DMS53 (cell line): Measurements from ENCODE around the gene MTOR.
"Not testable (repeated sequence)": the region's sequence is repeated elsewhere in the genome, so short reads cannot be mapped to it uniquely, and the experiment has no call there.

ENCODE experiments used
- DNase-seq: peaks from one replicate; lab custom pipeline; 2025; lab: John Stamatoyannopoulos, UW

The MTOR gene

GRCh38 chr1:11180342-11180744 is 82.0 kb downstream of the MTOR start:
- no peak for DNase-seq

DNA sequence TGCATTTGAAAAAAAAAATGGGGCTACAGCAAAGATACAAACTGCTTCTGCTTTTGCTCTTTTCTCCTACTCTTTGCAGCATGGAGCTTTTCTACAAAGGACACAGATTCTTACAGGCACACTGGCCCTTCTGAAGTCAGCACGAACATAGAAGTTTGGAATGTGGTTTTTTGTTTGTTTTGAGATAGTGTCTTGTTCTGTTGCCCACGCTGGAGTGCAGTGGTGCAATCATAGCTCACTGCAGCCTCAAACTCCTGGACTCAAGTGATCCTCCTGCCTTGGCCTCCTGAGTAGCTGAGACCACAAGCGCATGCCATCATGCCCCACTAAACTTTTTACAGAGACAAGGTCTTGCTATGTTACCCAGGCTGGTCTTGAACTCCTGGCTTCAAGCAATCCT is 82.6 kb downstream of the MTOR start:
- not testable (repeated sequence) for DNase-seq

- DNase-seq: no peak
These were observed 83.2 kb downstream of the MTOR start for GRCh38 chr1:11179125-11179524.

DNA sequence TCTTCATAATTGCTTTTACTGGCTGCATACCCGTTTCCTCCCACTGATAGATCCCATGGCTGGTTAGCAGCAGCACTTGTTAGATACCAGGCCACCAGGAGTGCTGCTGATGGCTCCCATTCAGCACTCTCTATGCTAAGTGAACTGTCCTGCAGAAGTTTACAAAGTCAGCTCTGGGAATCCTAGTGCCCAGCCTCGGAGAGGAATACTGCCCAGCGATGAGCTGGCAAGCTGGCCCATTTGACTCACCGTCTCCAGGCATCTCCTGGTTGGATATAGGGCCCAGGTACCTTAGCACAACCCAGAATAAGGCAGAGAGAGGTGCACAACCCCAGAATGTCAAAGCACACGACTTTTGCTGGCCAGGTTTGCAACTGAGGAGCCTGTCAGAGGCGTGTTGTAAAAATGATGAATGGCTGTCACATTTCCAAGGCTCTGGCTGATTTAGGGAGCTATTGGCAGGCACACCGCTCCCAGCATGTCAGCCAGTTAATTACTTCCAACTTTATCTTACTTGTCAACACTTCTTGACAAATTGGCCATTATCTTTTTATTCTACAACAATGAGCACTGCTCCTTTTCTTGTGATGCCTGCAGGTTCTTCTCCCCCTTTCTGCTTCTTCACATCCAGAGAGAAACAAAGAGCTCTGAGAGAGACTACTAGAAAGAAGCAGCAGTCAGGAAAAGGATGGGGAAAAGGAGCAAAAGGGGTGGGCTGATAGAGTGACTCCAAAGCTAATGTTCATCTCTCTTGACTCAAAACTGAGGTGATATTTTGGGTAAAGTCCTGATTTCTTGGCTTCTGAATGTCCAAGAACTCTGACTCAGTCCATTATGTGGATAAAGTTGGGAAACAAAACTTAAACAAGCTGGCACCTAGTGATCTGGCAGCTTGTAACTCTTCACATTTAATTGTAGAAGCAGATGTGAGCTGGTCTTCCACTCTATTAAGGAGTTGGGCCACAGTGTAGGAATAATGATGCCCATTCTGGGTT is 84.0 kb downstream of the MTOR start:
- no peak for DNase-seq

- no peak for DNase-seq
These were observed 86.2 kb downstream of the MTOR start for GRCh38 chr1:11176081-11176706.

- DNase-seq: no peak
These were observed 86.9 kb downstream of the MTOR start for GRCh38 chr1:11175461-11175860.

GRCh38 chr1:11174261-11174942 is 87.9 kb downstream of the MTOR start:
- no peak for DNase-seq

- DNase-seq: no peak
These were observed 92.2 kb downstream of the MTOR start for GRCh38 chr1:11170102-11170501.

DNA sequence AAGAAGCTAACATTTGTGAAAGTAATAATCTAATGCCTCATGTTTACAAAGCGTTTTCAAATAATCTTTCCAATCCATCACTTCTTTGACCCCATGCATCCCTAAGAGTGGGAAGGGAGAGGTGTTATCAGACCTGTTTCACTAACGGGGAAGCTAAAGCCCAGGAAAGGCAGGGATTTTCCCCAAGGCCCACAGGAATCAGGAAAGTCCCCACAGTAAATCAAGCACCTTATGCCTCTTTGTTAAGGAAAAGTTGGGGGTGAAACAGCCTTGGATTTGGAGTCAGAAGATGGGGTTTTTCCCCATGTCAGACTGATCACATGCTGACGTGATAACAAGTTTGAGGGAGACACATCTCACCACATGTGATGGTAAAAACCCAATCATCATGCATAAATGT is 93.1 kb downstream of the MTOR start:
- no peak for DNase-seq

DNA sequence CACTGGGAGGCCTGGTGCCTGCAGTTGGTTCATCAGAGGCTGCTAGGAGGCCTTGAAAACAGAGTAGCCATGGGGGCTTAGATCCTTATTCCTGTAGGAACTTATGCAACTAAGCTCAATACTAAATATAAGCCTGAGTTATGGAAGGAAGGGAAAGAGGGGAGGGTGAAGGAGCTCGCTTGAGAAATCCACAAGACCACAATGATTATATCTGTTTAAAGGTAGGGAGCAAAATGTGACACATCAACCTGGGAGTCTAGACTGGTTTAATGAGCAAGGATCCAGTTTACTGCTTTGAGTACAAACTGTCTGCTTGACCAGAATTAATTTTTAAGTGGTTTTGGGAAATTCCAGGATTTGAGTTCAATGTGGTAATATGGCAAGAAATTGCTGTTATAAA is 93.6 kb downstream of the MTOR start:
- DNase-seq: no peak

- DNase-seq: not testable (repeated sequence)
These were observed 95.6 kb downstream of the MTOR start for GRCh38 chr1:11166744-11167143.

GRCh38 chr1:11162752-11163151 is 99.6 kb downstream of the MTOR start:
- not testable (repeated sequence) for DNase-seq

DNA sequence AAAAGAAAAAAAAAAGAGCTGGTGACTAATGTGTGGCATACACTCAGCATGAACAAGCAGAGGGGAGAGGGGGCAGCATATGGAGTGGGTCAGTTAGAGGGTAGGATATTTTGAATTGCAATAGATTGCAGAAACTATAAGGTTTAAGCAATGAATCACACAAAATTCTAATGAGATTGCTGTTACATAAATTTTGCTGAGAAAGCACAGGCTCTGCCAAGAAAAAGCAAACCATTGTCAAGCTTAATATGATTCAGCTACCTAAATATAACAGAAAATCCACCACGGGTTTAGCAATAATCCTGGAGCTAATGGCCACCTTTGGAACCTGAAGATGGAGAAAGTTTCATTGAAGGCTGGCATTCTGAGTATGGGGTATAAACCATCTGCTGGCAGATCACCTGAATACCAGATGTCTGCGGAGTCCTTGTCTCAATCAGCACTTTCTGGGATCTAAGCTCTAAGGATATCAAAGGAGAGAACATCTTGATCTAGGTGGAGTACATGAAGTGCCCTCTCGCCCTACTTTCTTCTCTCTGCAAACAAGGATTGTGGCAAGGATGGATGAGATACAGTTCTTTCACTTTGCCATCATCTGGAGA is 103.5 kb downstream of the MTOR start:
- DNase-seq: no peak

- DNase-seq: no peak
These were observed 104.1 kb downstream of the MTOR start for GRCh38 chr1:11158291-11158690.

GRCh38 chr1:11157867-11158266 is 104.5 kb downstream of the MTOR start:
- DNase-seq: no peak

GRCh38 chr1:11157394-11157793 is 105.0 kb downstream of the MTOR start:
- DNase-seq: no peak

DNA sequence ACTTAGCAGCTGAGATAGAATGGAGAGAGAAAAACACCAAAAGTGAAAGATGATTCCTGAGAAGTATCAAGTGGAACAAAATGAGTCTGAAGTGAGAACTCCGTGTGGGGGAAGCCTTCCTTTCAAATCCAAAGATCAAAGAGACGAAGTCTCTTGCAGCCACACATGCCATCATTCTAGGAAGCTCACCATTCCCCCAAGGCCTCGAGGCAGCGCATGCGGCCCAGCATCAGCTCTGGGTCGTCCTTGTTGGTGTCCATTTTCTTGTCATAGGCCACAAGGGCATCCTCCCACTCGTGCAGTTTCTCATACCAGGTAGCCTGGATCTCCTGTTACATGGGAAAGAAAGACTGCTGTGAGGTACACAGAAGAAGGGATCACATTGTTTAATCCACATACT is 105.4 kb downstream of the MTOR start:
- no peak for DNase-seq

DNA sequence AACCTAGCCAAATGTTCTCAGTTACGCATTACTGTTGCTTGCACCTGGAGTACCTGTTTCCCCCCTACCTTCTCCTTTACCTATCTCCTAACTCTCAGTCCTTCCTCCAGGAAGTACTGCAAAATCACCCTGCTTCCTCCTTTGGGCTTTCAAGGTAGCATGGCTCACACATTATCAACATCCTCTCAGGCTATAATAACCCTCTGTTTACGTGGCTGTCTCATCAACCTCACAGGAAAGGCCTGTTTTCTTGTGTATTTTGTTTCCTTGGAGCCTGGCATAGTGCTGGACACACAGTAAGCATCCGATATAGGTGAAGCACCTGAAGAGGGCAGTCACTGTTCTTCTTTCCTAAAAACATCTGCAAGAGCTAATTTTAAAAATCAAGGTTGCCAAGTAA is 105.9 kb downstream of the MTOR start:
- peak; percentile 28 for DNase-seq

DNA sequence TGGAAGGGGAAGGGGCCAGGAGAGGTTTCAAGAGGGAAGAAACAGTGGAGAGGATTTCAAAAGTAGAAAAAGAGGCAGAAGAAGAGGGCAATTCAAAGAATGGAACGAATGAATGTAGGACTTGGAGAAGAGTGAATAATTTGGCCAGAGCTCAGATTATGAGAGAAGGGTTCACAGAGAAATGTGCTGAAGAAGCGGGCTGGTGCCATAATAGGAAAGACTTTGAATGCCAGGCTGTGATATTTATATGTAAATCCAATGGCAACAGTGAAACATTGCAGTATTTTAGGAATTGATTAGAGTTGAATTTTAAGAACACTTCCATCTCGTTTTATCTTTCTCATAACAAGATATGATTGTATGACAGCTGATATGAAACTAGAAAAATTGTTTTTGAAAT is 109.2 kb downstream of the MTOR start:
- no peak for DNase-seq

- no peak for DNase-seq
These were observed 109.6 kb downstream of the MTOR start for GRCh38 chr1:11152755-11153154.

- no peak for DNase-seq
These were observed 110.3 kb downstream of the MTOR start for GRCh38 chr1:11151826-11152612.

DNA sequence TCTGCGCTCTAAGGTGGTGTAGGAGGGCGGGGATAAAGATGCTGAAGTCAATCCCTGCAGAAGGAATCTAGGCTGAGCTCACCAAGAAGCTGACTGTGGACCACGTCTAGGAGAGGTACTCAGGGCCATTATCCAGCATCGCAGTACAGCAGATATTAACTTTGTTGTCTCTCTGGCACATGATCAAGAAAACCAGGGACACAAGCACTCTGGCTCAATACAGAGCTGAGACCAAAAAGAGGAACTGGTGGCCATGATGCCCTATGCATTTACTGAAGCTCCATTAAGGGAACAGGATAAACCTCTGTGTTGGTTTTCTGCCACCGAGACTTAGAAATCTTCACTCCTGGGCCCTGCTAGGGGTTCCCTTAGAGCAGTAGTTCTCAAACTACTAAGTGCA is 111.2 kb downstream of the MTOR start:
- no peak for DNase-seq
